Sigmoid colon (tissue), 7 donors: ENCODE results near the gene B4GALT6. TPM values are rescaled to one million over a fixed set of nuclear protein-coding genes. Genes with fewer than 3 reads are reported as not detected.
A peak's percentile ranks its signal among the peaks of the same experiment; 100 is the strongest.

ENCODE experiments used
- DNase-seq: peaks from one replicate; pipeline ENCODE4 v3.0.0-alpha.2; 2019
- H3K27ac ChIP-seq, 4 donors: fragments of 200-600 bp; sonication (generic); one replicate each; pipeline ENCODE4 v1.5.1; 2016 to 2019; ENCODE audit warnings: mild to moderate bottlenecking in 1 of 4
- H3K27me3 ChIP-seq, 3 donors: fragments of 200-600 bp; sonication (generic); one replicate each; pipeline ENCODE4 v1.5.1; 2019; ENCODE audit warnings: mild to moderate bottlenecking in 1 of 3
- H3K36me3 ChIP-seq, 4 donors: fragments of 200-600 bp; sonication (generic); one replicate each; pipeline ENCODE4 v1.5.1; 2016 to 2019
- H3K4me1 ChIP-seq, 4 donors: fragments of 200-600 bp; sonication (generic); one replicate each; pipeline ENCODE4 v1.5.1; 2017 to 2019
- H3K4me3 ChIP-seq, 4 donors: fragments of 200-600 bp; sonication (generic); one replicate each; pipeline ENCODE4 v1.5.1; 2017 to 2019; ENCODE audit warnings: mild to moderate bottlenecking in 2 of 4, moderate library complexity in 1 of 4
- H3K9me3 ChIP-seq, 4 donors: fragments of 200-600 bp in 3 of 4; sonication (generic) in 3 of 4; one replicate each; pipeline versions ENCODE4 v1.5.1 to v1.6.1; 2013 to 2019
- EP300 ChIP-seq, 4 donors: sonication (generic); formaldehyde crosslinking; IDR thresholded peaks; one replicate each; pipeline ENCODE4 v1.6.1; 2017; ENCODE audit warnings: antibody characterized with exemption in 4 of 4
- POLR2A ChIP-seq, 2 donors: fragments of 450-650 bp; IDR thresholded peaks; one replicate each; pipeline ENCODE4 v1.6.1; 2016; ENCODE audit warnings: antibody characterized with exemption in 2 of 2, mild to moderate bottlenecking in 2 of 2, moderate library complexity in 2 of 2
- POLR2AphosphoS5 ChIP-seq, 4 donors: sonication (generic); formaldehyde crosslinking; IDR thresholded peaks; one replicate each; pipeline ENCODE4 v1.6.1; 2017; ENCODE audit warnings: antibody characterized with exemption in 4 of 4
- WGBS, 2 donors: extraction: QIAGEN DNeasy Blood & Tissue Kit; methylation state at CpG; one replicate each; pipeline ENCODE4 v1.1.7; 2013; 5-methylcytosine and 5-hydroxymethylcytosine counted together
- intact Hi-C: fragments of 100-400 bp; cut with DNase I; formaldehyde crosslinking; loops from one replicate; pipeline ENCODE4 v1.15.1; 2023
- polyA plus RNA-seq, 3 donors: library from polyadenylated mRNA; stranded (reverse); fragments of 200-250 nt; gene quantifications; one replicate each; pipeline ENCODE4 v1.2.3, GENCODE V29; 2013
- total RNA-seq, 4 donors: library from RNA; depleted of rRNA; stranded (reverse); fragments of >200 nt; gene quantifications; one replicate each; pipeline ENCODE4 v1.1.0, GENCODE V29; 2016
- TF ChIP-seq, protein P1 (sequence below), 4 experiments: fragments of 450-650 bp in 3 of 4; fragments of 200-600 bp in 1 of 4; IDR thresholded peaks; one replicate each; pipeline ENCODE4 v1.5.1; 2016 to 2019; ENCODE audit warnings: antibody characterized with exemption in 4 of 4, mild to moderate bottlenecking in 3 of 4, moderate library complexity in 2 of 4
- donor health status: healthy with polysubstance abuse.
- donor health status: Bipolar disorder and iron deficiency.
- donor health status: healthy.

Gene B4GALT6
- total and polyA plus RNA-seq, 7 donors: 1.2 to 7.8 (median 4.7) TPM; not detected in 1

DNA sequence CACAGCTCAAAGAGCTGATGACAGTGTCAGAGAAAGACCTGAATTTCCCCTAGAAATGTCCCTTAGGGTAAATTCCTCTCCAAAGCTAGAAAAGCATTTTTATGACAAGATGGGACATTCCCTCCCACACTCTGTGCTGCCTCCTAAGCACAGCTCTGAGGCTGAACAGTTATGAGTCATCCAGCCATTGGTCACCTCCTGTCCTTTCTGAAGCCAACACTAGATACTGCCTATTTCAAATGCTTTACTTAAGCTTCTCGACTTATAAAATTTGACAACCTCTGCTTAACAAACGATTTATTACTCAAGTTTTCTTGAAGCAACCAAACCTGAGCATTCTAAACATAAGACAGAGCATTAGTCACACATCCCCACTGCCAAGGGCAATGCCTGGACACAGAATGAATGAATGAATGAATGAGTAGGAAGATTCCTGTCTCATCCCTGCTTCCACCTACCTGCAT lies 35.4 kb downstream of the B4GALT6 start:
- no peaks in the 10 kb centered on the region for H3K9me3 ChIP-seq
- H3K36me3 ChIP-seq: no peaks in the 10 kb centered on the region
- TF ChIP-seq, protein P1, sequence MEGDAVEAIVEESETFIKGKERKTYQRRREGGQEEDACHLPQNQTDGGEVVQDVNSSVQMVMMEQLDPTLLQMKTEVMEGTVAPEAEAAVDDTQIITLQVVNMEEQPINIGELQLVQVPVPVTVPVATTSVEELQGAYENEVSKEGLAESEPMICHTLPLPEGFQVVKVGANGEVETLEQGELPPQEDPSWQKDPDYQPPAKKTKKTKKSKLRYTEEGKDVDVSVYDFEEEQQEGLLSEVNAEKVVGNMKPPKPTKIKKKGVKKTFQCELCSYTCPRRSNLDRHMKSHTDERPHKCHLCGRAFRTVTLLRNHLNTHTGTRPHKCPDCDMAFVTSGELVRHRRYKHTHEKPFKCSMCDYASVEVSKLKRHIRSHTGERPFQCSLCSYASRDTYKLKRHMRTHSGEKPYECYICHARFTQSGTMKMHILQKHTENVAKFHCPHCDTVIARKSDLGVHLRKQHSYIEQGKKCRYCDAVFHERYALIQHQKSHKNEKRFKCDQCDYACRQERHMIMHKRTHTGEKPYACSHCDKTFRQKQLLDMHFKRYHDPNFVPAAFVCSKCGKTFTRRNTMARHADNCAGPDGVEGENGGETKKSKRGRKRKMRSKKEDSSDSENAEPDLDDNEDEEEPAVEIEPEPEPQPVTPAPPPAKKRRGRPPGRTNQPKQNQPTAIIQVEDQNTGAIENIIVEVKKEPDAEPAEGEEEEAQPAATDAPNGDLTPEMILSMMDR (IDR thresholded peaks at IDR 0.05): no peak
- TF ChIP-seq POLR2A (IDR thresholded peaks at IDR 0.05) (no peak), EP300 (IDR thresholded peaks at IDR 0.05) (no peak), POLR2AphosphoS5 (IDR thresholded peaks at IDR 0.05) (no peak)
- intact Hi-C loops: no loop called here
- whole genome bisulfite sequencing, 2 donors: 72 to 77% methylated on average over 2 of the region's 2 CpGs
- no peak overlapping the region for H3K4me3 ChIP-seq
- H3K27ac ChIP-seq: peak overlapping the region in 1 of 4 donors; percentile 1
- H3K4me1 ChIP-seq: no peaks in the 10 kb centered on the region
- H3K27me3 ChIP-seq: no peaks in the 10 kb centered on the region
- no peak for DNase-seq

DNA sequence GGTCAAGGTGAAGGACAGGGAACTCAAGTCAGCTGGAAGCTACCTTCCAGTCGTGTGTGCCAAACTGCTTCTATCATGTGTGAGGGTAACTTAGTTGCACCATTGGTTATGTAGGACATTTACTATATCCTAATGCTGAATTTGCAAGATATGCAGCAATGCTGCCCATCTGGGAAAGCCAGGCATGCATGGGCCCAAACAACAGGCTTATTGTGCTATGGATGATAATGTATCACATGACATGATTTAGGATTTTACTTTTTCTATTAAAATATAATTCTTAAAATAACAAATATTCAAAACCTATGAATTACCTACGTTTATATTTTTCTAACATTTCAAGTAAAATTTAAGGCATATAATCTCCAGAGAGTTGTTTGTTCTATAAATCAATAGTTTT lies 35.9 kb downstream of the B4GALT6 start:
- TF ChIP-seq, protein P1 (IDR thresholded peaks at IDR 0.05): no peak
- TF ChIP-seq POLR2A (IDR thresholded peaks at IDR 0.05): no peak
- TF ChIP-seq POLR2AphosphoS5 (IDR thresholded peaks at IDR 0.05): no peak
- no peak for TF ChIP-seq EP300 (IDR thresholded peaks at IDR 0.05)
- Histone ChIP-seq H3K27ac (peak overlapping the region in 1 of 4 donors; percentile 1), H3K27me3 (no peaks in the 10 kb centered on the region), H3K4me1 (no peaks in the 10 kb centered on the region), H3K9me3 (no peaks in the 10 kb centered on the region), H3K36me3 (no peaks in the 10 kb centered on the region), H3K4me3 (no peak overlapping the region)
- no peak for DNase-seq
- 86 to 90% methylated on average over 2 of the region's 2 CpGs for WGBS, 2 donors
- intact Hi-C loops: no loop called here

DNA sequence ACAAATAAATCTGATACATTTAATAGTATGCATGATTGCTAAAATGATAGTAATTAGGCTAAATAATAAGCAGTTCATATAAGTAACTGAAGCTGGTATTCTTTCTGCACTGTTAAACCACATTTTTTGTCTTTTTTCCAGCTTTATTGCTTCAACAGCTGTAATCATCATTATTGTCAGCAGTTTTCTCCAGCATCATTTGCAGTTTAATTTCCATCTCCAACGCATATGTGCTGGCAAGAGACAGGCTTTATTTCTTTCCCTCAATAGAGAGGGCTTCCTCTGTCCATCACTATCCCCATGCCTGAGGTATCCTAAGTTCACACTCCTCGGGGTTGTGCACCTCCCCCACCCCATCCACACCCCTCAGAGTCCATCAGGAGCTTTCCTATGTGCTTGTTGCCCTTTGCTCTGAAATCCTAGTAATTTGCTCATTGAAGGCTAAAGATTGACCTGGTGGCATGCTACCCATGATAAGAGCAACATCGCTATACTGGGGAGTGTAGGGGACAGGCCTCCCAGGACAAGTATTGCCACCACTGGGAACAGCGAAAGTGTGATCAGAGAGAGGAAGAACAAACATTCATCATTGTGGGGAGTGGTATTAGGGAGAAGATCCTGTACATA lies 37.1 kb downstream of the B4GALT6 start:
- H3K4me3 ChIP-seq: no peak overlapping the region
- peaks cover 0 to 6% (median 2%) of the 10 kb centered on the region in 4 donors for H3K4me1 ChIP-seq
- intact Hi-C loops: no loop called here
- DNase-seq: no peak
- TF ChIP-seq EP300 (IDR thresholded peaks at IDR 0.05) (no peak), POLR2A (IDR thresholded peaks at IDR 0.05) (no peak), POLR2AphosphoS5 (IDR thresholded peaks at IDR 0.05) (no peak)
- TF ChIP-seq, protein P1 (IDR thresholded peaks at IDR 0.05): no peak
- peak overlapping the region in 1 of 4 donors; percentile 61 for H3K27ac ChIP-seq
- H3K27me3 ChIP-seq: no peaks in the 10 kb centered on the region
- WGBS, 2 donors: 57 to 76% methylated on average over 4 of the region's 4 CpGs
- no peaks in the 10 kb centered on the region for H3K9me3 ChIP-seq
- no peaks in the 10 kb centered on the region for H3K36me3 ChIP-seq

DNA sequence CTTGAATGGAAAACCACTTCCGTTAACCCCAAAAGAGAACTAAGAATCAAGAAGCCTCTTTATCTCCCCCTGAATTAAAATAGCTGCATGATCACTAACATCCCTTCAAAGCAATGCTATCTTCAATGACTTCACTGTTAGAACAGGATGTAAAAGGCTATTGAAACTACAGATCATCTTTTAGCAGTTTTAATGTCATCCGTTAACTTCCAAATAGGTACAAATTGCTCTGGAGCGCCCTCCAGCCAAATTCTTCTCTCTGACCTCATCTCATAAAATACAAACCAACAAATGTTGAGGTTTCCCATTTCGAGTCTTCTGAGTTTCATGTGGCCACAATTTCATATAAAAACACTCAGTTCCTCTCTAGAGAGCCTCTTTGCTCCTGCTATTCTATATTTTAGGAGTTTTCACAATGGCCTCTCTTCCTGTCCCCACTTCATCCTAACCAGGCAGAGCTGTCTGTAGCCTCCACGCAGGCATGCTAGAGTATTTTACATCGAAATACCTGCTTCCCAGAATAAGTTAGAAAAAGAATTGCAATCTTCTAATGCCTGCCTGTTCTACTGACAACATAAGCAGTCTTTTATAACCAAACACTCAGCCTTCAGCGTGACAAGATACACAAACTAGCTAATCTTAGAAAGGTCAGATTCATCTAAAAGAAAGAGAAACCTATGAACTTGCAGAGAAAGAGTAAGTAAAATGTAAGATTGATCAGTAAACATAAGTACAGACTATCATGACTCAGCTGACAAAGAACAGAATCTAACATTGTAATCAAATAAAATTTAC lies 37.9 kb downstream of the B4GALT6 start:
- Histone ChIP-seq H3K27ac (peak overlapping the region in 1 of 4 donors; percentile 61), H3K27me3 (no peaks in the 10 kb centered on the region), H3K4me3 (no peak overlapping the region), H3K4me1 (peaks cover 0 to 6% (median 2%) of the 10 kb centered on the region in 4 donors), H3K9me3 (no peaks in the 10 kb centered on the region), H3K36me3 (no peaks in the 10 kb centered on the region)
- TF ChIP-seq EP300 (IDR thresholded peaks at IDR 0.05): no peak
- TF ChIP-seq, protein P1 (IDR thresholded peaks at IDR 0.05): no peak
- no peak for TF ChIP-seq POLR2A (IDR thresholded peaks at IDR 0.05)
- TF ChIP-seq POLR2AphosphoS5 (IDR thresholded peaks at IDR 0.05): no peak
- no peak for DNase-seq
- intact Hi-C loops: no loop called here
- whole genome bisulfite sequencing, 2 donors: 61 to 81% methylated on average over 7 of the region's 7 CpGs
